Fibroblast of mammary gland (primary cell): ENCODE results near the gene EYA2.

Experiments
- DNase-seq: peaks from one replicate; pipeline ENCODE4 v3.0.0-alpha.2; 2010; ENCODE audit warnings: low read depth
- H3K4me3 ChIP-seq: 2 replicates; pipeline ENCODE4 v1.5.1; 2011; ENCODE audit warnings: low read depth, mild to moderate bottlenecking, low read length, moderate library complexity; ENCODE audit not compliant: control insufficient read depth
- TF ChIP-seq, protein P1 (sequence below): conservative IDR thresholded peaks from 2 replicates; pipeline ENCODE4 v1.5.1; 2011; ENCODE audit warnings: low read depth, low read length, inconsistent platforms; ENCODE audit not compliant: control insufficient read depth, insufficient read depth

Gene EYA2

DNA sequence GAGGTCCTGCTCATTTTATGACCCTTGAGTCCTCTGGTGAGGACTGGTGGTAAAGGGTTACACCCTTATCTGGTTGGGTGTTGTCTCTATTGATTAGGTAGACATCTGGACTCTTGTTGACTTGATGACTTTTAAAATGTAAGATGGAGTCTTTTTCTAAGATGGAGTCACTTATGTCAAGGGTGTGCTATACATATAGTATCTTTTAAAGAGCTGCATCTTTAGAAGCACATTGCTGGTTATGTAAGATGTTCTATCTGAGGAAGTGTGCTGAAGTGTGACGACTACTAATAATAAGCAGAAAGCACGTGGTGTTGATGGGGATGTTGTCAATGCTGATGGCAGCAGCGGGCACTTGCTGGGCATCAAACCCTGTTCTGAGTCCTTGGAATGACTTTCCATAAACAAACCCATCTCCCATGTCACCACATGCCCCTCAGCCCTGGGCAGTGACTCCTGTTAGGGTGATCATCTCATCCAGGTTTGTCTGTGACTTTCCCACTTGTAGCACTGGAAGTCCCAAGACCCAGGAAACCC, 229.6 kb downstream of the EYA2 start:
- TF ChIP-seq, protein P1, sequence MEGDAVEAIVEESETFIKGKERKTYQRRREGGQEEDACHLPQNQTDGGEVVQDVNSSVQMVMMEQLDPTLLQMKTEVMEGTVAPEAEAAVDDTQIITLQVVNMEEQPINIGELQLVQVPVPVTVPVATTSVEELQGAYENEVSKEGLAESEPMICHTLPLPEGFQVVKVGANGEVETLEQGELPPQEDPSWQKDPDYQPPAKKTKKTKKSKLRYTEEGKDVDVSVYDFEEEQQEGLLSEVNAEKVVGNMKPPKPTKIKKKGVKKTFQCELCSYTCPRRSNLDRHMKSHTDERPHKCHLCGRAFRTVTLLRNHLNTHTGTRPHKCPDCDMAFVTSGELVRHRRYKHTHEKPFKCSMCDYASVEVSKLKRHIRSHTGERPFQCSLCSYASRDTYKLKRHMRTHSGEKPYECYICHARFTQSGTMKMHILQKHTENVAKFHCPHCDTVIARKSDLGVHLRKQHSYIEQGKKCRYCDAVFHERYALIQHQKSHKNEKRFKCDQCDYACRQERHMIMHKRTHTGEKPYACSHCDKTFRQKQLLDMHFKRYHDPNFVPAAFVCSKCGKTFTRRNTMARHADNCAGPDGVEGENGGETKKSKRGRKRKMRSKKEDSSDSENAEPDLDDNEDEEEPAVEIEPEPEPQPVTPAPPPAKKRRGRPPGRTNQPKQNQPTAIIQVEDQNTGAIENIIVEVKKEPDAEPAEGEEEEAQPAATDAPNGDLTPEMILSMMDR = no peak
- H3K4me3 ChIP-seq = no peak overlapping the region
- DNase-seq = no peak

DNA sequence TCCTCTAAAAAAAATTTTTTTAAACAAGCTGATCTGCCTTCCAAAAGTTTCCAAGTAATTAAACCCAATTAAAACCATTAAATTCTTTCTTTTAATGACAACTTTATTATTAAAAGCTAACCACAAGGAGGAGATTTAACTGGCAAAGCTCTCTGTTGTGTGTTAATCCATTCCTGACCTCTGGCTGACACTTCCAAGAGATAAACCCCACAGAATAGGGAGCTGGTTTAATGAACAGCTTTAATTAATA, 230.8 kb downstream of the EYA2 start:
- TF ChIP-seq, protein P1 = no peak
- no peak overlapping the region for H3K4me3 ChIP-seq
- DNase-seq = peak; percentile 39

DNA sequence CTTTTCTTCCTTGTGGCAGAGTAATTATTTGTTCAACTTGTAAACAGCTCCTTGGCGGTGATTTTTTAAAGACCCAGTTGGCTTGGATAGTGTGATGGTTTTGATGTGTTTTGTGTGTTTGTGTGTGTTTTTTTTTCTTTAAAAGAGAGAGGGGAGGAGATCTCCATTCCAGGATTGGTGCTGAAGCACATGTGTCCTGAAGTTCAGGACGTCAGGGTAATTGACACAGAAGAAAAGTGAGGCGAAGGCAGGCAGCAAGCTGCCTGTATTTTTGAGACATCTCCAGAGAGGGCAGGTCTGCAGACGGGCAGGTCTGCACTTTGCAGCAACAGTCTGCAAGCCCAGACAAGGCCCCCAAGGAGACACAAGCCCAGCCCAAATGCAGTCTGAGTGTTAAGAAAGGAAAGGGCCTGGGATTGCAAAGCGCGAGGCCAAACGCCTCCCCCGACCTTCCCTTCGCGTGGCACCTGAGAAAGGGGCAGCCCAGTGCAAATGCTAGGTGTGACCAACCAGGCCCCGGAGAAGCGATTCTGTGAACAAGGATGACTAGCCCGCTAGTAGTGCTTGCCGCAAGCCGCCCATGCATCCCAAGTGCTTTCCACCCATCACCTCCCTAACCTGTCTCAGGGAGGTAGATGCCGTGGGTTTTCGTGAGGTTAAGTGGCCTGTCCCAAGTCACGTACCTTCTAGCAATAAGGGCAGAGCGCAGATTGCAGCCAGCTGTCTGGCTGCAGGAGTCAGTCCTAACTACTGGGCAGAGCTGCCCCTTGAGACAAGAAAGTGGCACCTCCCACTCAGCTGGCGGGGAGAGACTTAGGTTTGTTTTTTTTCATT, 231.3 kb downstream of the EYA2 start:
- DNase-seq = no peak
- no peak overlapping the region for H3K4me3 ChIP-seq
- TF ChIP-seq, protein P1 = no peak

DNA sequence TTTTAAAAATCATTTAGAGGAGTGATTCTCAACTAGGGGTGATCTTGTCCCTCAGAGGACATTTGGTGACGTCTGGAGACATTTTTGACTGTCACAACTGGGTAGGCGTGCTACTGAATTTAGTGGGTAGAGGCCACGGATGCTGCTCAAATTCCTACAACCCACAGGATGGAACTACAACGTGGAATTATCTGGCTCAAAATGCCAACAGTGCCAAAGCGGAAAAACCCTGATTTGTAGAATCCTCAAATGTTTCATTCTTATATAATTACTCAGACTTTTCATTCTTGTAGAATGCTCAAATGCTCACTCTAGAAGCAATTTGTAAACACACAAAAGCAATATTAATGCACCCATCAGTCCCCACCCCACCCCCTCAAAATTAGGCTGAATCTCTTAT, 232.1 kb downstream of the EYA2 start:
- DNase-seq = peak; percentile 49
- TF ChIP-seq, protein P1 = no peak
- H3K4me3 ChIP-seq = no peak overlapping the region

DNA sequence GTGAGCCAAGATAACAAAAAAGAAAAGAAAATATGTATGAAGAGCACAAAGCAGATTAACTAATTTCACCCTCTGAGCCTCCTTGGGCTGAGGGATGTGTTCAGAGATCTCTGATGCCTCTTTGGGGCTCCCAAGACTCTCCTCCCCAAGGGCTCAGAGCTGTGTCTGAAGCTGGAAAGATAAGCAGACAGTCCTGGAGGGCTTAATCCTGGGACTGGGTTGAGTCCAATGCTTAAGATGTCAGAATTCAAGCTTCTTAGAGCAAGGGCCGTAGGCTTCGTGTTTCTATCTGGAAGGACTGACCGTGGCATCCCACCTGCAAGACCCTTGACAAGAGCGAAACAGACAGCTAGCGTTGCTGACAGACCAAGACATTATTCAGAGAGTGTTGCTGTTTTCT, 232.9 kb downstream of the EYA2 start:
- DNase-seq = no peak
- TF ChIP-seq, protein P1 = no peak
- no peak overlapping the region for H3K4me3 ChIP-seq

DNA sequence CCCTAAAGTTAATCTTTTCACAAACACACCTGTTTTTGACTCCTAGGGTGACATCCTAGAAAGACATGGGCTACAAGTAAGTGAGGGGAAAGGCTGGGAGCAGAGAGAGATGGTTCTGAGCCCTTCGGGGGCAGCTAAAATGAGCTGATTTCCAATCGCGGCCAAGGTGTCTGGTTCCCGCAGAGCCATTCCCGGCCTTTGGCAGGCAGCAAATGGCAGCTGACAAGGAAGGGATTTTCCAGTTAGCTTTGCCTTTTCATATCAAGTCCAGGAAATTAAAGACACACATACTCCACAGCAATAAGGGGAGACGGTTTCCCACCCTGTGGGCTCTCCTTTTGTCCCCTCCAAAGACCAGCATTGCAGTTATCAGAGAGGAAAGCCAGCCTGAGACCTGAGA, 233.4 kb downstream of the EYA2 start:
- H3K4me3 ChIP-seq = no peak overlapping the region
- TF ChIP-seq, protein P1 = no peak
- DNase-seq = no peak
